KMS-11 (cell line): ENCODE data around the gene CYTH3.

Source experiments
- H2AFZ ChIP-seq: fragments of 200-600 bp; sonication (generic); 2 replicates; pipeline ENCODE4 v1.6.1; 2016; ENCODE audit warnings: antibody characterized with exemption, mixed run types, low read depth
- H3K27ac ChIP-seq: fragments of 200-600 bp; sonication (generic); 2 replicates; pipeline ENCODE4 v1.6.1; 2016; ENCODE audit warnings: mild to moderate bottlenecking, mixed run types
- H3K27me3 ChIP-seq: fragments of 200-600 bp; sonication (generic); 2 replicates; pipeline ENCODE4 v1.6.1; 2017; ENCODE audit warnings: mild to moderate bottlenecking, low read depth, mixed run types, moderate library complexity; ENCODE audit not compliant: insufficient read depth
- H3K36me3 ChIP-seq: fragments of 200-600 bp; sonication (generic); 2 replicates; pipeline ENCODE4 v1.6.1; 2017; ENCODE audit warnings: mild to moderate bottlenecking, mixed run types; ENCODE audit not compliant: insufficient read depth
- H3K4me1 ChIP-seq: fragments of 200-600 bp; sonication (generic); 2 replicates; pipeline ENCODE4 v1.6.1; 2016; ENCODE audit warnings: mild to moderate bottlenecking, low read depth, mixed run types; ENCODE audit not compliant: poor library complexity, severe bottlenecking
- H3K4me2 ChIP-seq: fragments of 200-600 bp; sonication (generic); 2 replicates; pipeline ENCODE4 v1.7.0; 2016; ENCODE audit warnings: mild to moderate bottlenecking, mixed run types
- H3K4me3 ChIP-seq: fragments of 200-600 bp; sonication (generic); IDR thresholded peaks from 2 replicates; pipeline ENCODE4 v1.6.1; 2017; ENCODE audit warnings: low read depth, low read length, mixed read lengths; ENCODE audit not compliant: insufficient read depth
- H3K79me2 ChIP-seq: fragments of 200-600 bp; sonication (generic); 2 replicates; pipeline ENCODE4 v1.6.1; 2016; ENCODE audit warnings: low read depth, mixed run types; ENCODE audit not compliant: insufficient read depth
- H3K9ac ChIP-seq: fragments of 200-600 bp; sonication (generic); 2 replicates; pipeline ENCODE4 v1.6.1; 2016; ENCODE audit warnings: mild to moderate bottlenecking, mixed run types
- H4K20me1 ChIP-seq: fragments of 200-600 bp; sonication (generic); 2 replicates; pipeline ENCODE4 v1.6.1; 2016; ENCODE audit warnings: mild to moderate bottlenecking, mixed run types; ENCODE audit not compliant: insufficient read depth
- TF ChIP-seq, protein P1 (sequence below): fragments of 200-600 bp; sonication (generic); conservative IDR thresholded peaks from 2 replicates; pipeline ENCODE4 v1.6.1; 2017; ENCODE audit warnings: low read depth, mild to moderate bottlenecking, antibody characterized with exemption, low read length, moderate library complexity, mixed read lengths

Gene CYTH3

DNA sequence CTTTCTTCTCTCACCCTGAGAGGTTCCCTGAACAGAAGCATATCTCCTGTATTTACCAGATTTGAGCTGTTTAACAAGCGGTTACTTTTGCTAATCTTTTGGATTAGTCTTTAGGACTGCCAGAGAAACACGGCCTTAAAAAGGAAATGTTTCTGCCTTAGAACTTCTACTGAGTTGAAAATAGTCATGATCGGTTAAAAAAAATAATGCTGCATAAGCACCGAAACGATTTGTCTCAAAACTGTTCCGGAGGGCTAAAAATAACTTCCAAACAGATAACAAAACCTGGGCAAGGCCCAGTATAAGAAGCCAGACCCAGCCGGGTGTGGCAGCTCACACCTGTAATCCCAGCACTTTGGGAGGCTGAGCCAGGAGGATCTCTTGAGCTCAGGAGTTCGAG is 43.3 kb upstream of the CYTH3 start:
- H3K79me2 ChIP-seq: no peaks in the 10 kb centered on the region
- H4K20me1 ChIP-seq: no peaks in the 10 kb centered on the region
- no peaks in the 10 kb centered on the region for H3K27me3 ChIP-seq
- no peaks in the 10 kb centered on the region for H3K4me1 ChIP-seq
- H3K9ac ChIP-seq: no peak overlapping the region
- H3K4me3 ChIP-seq: no peak overlapping the region
- no peaks in the 10 kb centered on the region for H3K36me3 ChIP-seq
- TF ChIP-seq, protein P1, sequence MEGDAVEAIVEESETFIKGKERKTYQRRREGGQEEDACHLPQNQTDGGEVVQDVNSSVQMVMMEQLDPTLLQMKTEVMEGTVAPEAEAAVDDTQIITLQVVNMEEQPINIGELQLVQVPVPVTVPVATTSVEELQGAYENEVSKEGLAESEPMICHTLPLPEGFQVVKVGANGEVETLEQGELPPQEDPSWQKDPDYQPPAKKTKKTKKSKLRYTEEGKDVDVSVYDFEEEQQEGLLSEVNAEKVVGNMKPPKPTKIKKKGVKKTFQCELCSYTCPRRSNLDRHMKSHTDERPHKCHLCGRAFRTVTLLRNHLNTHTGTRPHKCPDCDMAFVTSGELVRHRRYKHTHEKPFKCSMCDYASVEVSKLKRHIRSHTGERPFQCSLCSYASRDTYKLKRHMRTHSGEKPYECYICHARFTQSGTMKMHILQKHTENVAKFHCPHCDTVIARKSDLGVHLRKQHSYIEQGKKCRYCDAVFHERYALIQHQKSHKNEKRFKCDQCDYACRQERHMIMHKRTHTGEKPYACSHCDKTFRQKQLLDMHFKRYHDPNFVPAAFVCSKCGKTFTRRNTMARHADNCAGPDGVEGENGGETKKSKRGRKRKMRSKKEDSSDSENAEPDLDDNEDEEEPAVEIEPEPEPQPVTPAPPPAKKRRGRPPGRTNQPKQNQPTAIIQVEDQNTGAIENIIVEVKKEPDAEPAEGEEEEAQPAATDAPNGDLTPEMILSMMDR: no peak
- H2AFZ ChIP-seq: no peak overlapping the region
- H3K27ac ChIP-seq: no peak overlapping the region
- no peak overlapping the region for H3K4me2 ChIP-seq

DNA sequence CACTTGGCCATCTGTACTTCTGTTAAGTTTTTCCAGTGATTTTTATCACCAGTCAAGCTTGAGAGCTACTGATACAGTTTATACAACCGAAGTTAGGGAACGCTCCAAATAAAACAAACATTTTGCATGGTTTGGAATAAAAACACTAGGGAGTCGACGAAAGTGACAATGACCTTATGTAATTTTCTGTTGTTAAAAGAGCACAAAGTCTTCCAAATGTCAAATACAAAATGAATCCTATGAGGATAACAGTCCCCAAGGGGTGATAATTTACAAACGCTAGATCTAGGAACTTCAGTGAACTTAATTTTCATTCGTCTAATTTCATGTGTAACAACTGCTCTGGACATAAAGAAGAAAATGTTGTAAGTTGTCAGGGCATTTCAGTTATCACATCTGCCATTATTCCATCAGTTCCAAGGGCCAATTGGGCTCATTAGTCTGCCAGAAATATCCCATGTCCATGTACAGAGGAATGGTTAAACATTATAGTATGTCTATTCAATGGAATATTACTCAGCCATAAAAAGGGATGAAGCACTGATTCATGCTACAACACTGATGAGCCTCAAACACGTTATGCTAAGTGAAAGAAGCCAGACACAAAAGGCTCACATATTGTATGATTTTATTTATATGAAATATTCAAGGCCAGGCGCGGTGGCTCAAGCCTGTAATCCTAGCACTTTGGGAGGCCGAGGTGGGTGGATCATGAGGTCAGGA is 38.0 kb upstream of the CYTH3 start:
- no peaks in the 10 kb centered on the region for H3K4me1 ChIP-seq
- no peaks in the 10 kb centered on the region for H3K27me3 ChIP-seq
- H2AFZ ChIP-seq: no peak overlapping the region
- H4K20me1 ChIP-seq: no peaks in the 10 kb centered on the region
- TF ChIP-seq, protein P1: no peak
- H3K4me2 ChIP-seq: no peak overlapping the region
- no peak overlapping the region for H3K9ac ChIP-seq
- no peak overlapping the region for H3K4me3 ChIP-seq
- H3K27ac ChIP-seq: no peak overlapping the region
- H3K79me2 ChIP-seq: no peaks in the 10 kb centered on the region
- H3K36me3 ChIP-seq: no peaks in the 10 kb centered on the region

DNA sequence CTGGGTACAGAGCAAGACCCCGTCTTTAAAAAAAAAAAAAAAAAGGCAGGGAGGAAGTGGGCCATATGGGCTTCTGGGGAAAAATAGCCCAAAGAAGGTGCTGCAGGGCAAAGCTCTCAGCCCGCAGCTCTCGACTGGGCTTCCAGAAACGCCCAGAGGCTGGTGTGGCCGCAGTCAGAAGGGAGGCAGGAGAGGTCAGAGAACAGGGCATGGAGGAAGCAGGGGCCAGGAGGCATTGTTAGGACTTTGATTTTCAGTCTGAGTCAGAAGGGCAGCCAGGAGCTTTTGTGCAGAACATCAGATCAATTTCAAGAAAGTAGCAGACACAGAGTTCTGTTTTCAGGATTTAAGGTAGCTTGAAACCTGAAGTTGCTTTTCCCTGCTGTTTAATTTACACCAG is 35.3 kb upstream of the CYTH3 start:
- Histone ChIP-seq H3K36me3 (no peaks in the 10 kb centered on the region), H2AFZ (no peak overlapping the region), H3K9ac (no peak overlapping the region), H3K4me2 (no peak overlapping the region), H3K27ac (no peak overlapping the region), H3K79me2 (no peaks in the 10 kb centered on the region), H3K27me3 (no peaks in the 10 kb centered on the region), H4K20me1 (no peaks in the 10 kb centered on the region), H3K4me3 (no peak overlapping the region), H3K4me1 (no peaks in the 10 kb centered on the region)
- TF ChIP-seq, protein P1: no peak

DNA sequence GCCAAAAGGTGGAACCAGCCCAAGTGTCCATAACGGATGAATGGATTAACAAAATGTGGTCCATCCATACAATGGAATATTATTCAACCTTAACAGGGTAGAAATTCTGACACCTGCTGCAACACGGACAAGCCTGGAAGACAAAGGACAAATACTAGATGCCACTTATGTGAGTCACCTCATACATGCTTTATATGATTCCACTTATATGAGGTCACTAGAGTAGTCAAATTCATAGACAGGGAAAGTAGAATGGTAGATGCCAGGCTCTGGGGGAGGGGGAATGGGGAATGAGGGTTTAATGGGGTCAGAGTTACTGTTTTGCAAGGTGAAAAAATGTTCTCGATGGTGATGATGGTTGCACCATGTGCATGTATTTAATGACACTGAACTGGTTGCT is 34.0 kb upstream of the CYTH3 start:
- H3K36me3 ChIP-seq: no peaks in the 10 kb centered on the region

More for the DNA sequence above, 34.0 kb upstream of the CYTH3 start:
- Histone ChIP-seq H3K9ac (no peak overlapping the region), H2AFZ (no peak overlapping the region), H3K79me2 (no peaks in the 10 kb centered on the region), H3K27ac (no peak overlapping the region), H3K4me3 (no peak overlapping the region), H4K20me1 (no peaks in the 10 kb centered on the region), H3K4me1 (no peaks in the 10 kb centered on the region), H3K4me2 (no peak overlapping the region), H3K27me3 (no peaks in the 10 kb centered on the region)
- TF ChIP-seq, protein P1: no peak
